BJ (cell line): Measurements from ENCODE around the gene CWF19L2. TPM values are rescaled to one million over a fixed set of nuclear protein-coding genes. Genes with fewer than 3 reads are reported as not detected.

Source experiments
- CTCF ChIA-PET: fragments of 350-600 bp; formaldehyde crosslinking; extraction: SDS; loops from one replicate; lab custom pipeline; 2021; ENCODE audit warnings: antibody characterized with exemption, inconsistent platforms; lab: Yijun Ruan, JAX
- POLR2A ChIA-PET: fragments of 300-600 bp; sonication (Branson Sonifier 250); formaldehyde crosslinking; extraction: SDS; loops from one replicate; lab custom pipeline; 2021; ENCODE audit warnings: antibody characterized with exemption; lab: Charles Lee
- DNase-seq: peaks from one replicate; pipeline ENCODE4 v3.0.0-alpha.2; 2011; ENCODE audit warnings: low read depth
- H3K27me3 ChIP-seq: 2 replicates; pipeline ENCODE4 v1.6.0; 2011; ENCODE audit warnings: low read length; ENCODE audit not compliant: control insufficient read depth, insufficient read depth
- H3K36me3 ChIP-seq: 2 replicates; pipeline ENCODE4 v1.5.1; 2011; ENCODE audit warnings: low read length; ENCODE audit not compliant: control insufficient read depth, insufficient read depth
- H3K4me3 ChIP-seq: 2 replicates; pipeline ENCODE4 v1.5.1; 2011; ENCODE audit warnings: low read depth, mild to moderate bottlenecking, control low read depth, low read length
- CTCF ChIP-seq: IDR thresholded peaks from 2 replicates; pipeline ENCODE4 v1.5.1; 2011; ENCODE audit warnings: low read depth, mild to moderate bottlenecking, control low read depth, inconsistent platforms, low read length, moderate library complexity; ENCODE audit not compliant: insufficient read depth
- polyA plus RNA-seq: library from polyadenylated mRNA; depleted of rRNA; stranded (reverse); fragments of >200 nt; gene quantifications from 2 replicates; pipeline ENCODE4 v1.2.3, GENCODE V29; 2011

CWF19L2 gene
- polyA plus RNA-seq, 1 experiment: 1.2 TPM

GRCh38 chr11:107329164-107329563, 128.5 kb downstream of the CWF19L2 start:
- ChIA-PET POLR2A (no interaction called here), CTCF (no interaction called here)
- Histone ChIP-seq H3K36me3 (peaks cover 1% of the 10 kb centered on the region; the same call in 1 of the 2 replicates), H3K27me3 (no peaks in the 10 kb centered on the region), H3K4me3 (no peak overlapping the region)
- TF ChIP-seq CTCF: no peak
- DNase-seq: no peak

- CTCF ChIA-PET: no interaction called here
- Histone ChIP-seq H3K27me3 (no peaks in the 10 kb centered on the region), H3K4me3 (no peak overlapping the region), H3K36me3 (no peaks in the 10 kb centered on the region; the same call in 1 of the 2 replicates)
- TF ChIP-seq CTCF: no peak
- POLR2A ChIA-PET: no interaction called here
- no peak for DNase-seq
Observed at GRCh38 chr11:107316426-107316825, 141.2 kb downstream of the CWF19L2 start.

GRCh38 chr11:107307991-107308390, 149.6 kb downstream of the CWF19L2 start:
- H3K36me3 ChIP-seq: no peaks in the 10 kb centered on the region
- H3K4me3 ChIP-seq: no peak overlapping the region
- CTCF ChIA-PET: interaction anchor here (1.2 kb wide), 1 partner anchor 55 kb away, joined by 3 read pairs; no protein-coding TSS in a partner anchor
- no peaks in the 10 kb centered on the region for H3K27me3 ChIP-seq
- TF ChIP-seq CTCF: no peak
- POLR2A ChIA-PET: no interaction called here
- no peak for DNase-seq

GRCh38 chr11:107301878-107302277, 155.7 kb downstream of the CWF19L2 start:
- CTCF ChIA-PET: no interaction called here
- no peak for DNase-seq
- POLR2A ChIA-PET: no interaction called here

GRCh38 chr11:107293677-107294344, 163.8 kb downstream of the CWF19L2 start:
- no peak overlapping the region for H3K4me3 ChIP-seq
- ChIA-PET POLR2A (no interaction called here), CTCF (no interaction called here)
- TF ChIP-seq CTCF: no peak
- H3K27me3 ChIP-seq: no peaks in the 10 kb centered on the region
- no peaks in the 10 kb centered on the region for H3K36me3 ChIP-seq
- no peak for DNase-seq

More at GRCh38 chr11:107301878-107302277, 155.7 kb downstream of the CWF19L2 start:
- TF ChIP-seq CTCF: no peak
- Histone ChIP-seq H3K27me3 (no peaks in the 10 kb centered on the region), H3K4me3 (no peak overlapping the region), H3K36me3 (no peaks in the 10 kb centered on the region)
